SH-SY5Y (cell line): ENCODE data around the gene SPNS2.

Experiments
- GATA2 ChIP-seq: IDR thresholded peaks from 2 replicates; pipeline ENCODE4 v1.6.1; 2011; ENCODE audit warnings: mild to moderate bottlenecking, low read depth, low read length
- GATA3 ChIP-seq: IDR thresholded peaks from 2 replicates; pipeline ENCODE4 v1.6.1; 2011; ENCODE audit warnings: low read depth, mild to moderate bottlenecking, low read length, moderate library complexity

DNA sequence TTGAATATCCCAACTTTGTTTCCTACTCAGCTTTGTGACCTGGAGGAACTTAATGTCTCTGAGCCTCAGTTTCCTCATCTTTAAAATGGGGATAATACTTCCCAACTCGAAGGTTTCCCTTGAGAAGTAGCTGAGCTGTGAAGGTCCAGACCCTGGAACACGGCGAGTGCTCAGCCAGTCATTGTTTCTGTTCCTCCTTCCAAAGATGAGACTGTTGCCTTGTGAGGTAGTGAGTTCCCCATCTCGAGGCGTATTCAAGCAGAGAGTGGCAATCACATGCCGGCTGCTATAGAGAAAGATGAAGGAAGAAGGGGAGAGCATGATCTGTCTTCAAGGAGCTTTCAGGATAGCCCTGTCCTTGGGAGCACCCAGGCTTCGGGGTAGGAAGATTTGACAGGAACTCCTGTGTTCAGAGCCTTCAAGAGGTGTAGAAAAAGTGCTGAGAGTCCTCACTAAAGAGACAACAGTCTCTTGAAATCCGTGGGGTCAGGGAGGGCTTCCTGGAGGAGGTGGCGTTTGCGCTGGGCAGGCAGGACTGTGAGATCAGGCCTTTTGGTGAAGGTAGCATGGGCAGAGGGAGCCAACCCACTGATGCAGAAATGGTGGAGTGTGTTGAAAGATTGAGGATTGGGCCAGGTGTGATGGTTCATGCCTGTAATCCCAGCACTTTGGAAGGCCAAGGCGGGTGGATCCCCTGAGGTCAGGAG, 27.2 kb downstream of the SPNS2 start:
- TF ChIP-seq GATA2 = no peak
- no peak for TF ChIP-seq GATA3
